Inflammatory macrophage (primary cell): Measurements from ENCODE around the gene MBNL2.
A peak's percentile ranks its signal among the peaks of the same experiment; 100 is the strongest.

Source experiments
- DNase-seq, 2 donors: peaks; one replicate each; pipeline ENCODE4 v3.0.0-alpha.2; 2020 to 2022

Gene MBNL2

GRCh38 chr13:97234742-97235141 lies 12.6 kb downstream of the MBNL2 start:
- DNase-seq, result no peak

DNA sequence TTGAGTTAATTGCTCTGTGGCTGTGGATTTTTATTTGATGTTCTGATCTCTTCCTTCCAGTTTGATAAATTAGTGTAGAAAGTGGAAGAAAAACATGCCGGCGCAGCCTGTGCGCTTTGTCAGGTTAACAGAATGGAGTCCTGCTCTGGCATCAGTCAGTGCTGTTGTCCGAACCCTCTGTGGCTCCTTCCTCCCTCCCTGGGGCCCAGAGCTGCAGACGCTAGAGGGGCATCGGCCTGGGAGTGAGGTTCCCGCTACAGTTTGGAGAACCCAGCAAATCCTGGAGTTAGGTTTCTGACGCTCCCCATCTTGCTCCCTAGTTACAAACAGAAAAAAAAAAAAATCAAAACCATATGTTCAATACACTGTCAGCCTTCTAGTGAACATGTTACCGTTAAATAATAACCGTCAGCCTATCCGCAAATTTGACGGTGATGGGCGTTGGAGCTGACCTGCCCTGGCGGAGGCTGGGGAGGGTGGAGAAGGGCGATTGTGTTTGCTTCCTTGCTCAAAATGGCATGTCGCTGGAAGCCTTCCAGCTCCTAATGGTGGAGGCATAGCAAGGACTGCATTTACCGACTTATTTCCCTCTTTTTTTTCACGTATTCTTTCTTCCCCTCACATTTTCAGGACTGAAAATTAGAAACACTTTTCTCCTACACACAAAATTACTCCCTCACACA lies 13.6 kb downstream of the MBNL2 start:
- DNase-seq, result no peak

DNA sequence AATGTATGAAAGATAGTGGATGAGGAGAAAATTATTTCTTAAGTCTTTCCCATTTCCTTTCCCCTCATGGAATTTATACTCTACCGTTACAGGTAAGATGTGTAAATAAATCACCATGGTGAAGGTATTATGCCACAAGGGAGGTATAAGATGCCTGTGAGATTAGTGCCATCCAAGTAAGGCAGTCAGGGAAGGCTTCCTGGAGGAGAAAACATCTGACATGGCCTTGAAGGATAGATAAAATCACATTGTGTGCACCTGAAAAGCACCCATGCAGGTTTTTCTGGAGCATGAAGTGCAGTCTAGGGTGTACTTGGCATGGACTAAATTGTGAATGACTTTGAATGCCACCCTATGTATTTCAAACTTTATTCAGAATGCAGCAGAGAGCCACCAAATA lies 15.3 kb downstream of the MBNL2 start:
- DNase-seq, result no peak

- DNase-seq, result no peak
These were observed 16.3 kb downstream of the MBNL2 start for GRCh38 chr13:97238432-97238831.

DNA sequence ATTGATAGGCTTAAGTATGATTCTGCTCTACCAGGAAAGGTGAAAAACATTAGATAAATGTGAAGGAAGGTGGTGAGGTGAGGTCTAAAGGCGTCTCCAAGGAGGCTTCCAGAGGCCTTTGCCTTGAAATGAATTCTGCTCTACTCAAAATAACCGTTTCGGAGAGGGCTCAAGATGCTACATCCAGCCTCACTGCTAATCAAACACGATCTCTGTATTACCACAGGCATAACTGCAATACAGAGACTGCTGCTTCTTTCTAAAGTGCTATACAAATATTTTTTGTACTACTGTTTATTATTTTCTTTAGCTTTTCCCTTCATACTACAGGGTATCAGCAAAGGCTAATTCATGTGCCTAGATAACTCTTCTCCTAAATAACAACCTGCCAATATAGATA lies 16.8 kb downstream of the MBNL2 start:
- no peak for DNase-seq

- no peak for DNase-seq
These were observed 17.2 kb downstream of the MBNL2 start for GRCh38 chr13:97239306-97239705.

GRCh38 chr13:97239943-97240787 lies 18.0 kb downstream of the MBNL2 start:
- DNase-seq, result no peak

GRCh38 chr13:97240788-97241734 lies 18.9 kb downstream of the MBNL2 start:
- DNase-seq, result no peak

- peak in 1 of 2 donors; percentile 5 for DNase-seq
These were observed 19.6 kb downstream of the MBNL2 start for GRCh38 chr13:97241761-97242160.

DNA sequence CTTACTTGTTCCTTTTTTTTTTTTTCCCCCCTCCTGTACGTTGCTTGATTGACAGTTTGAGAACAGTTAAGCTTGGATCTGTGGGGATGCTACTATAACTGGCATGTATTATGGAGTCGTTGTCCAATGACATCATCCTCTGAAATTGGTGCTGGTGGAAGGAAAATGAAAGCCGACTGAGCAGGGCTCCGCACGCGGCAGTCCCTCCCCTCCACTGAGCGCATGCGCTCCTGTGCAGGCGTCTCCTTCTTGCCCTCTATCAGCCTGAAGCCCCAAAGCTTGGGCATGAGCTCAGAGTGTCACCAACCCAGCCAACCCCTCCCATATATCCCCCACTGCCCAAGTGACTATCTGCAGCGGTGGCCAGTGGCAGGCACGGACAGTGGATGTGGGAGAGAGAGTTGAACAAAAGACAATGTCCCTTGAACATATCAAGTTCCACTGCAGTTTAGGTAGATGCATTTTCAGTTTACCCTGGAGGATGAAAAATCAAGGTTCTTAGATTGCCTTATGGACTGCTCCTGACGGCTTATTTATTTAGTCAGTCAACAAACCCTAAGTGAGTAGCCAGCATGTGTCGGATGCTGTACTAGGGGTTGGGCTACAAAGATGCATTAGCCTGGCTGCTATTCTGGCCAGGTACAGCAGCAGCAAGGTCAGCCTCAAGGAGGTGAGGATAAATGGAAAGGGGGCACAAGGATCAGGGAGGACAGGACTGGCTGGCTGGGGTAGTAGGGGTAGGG lies 20.8 kb downstream of the MBNL2 start:
- DNase-seq, result no peak

DNA sequence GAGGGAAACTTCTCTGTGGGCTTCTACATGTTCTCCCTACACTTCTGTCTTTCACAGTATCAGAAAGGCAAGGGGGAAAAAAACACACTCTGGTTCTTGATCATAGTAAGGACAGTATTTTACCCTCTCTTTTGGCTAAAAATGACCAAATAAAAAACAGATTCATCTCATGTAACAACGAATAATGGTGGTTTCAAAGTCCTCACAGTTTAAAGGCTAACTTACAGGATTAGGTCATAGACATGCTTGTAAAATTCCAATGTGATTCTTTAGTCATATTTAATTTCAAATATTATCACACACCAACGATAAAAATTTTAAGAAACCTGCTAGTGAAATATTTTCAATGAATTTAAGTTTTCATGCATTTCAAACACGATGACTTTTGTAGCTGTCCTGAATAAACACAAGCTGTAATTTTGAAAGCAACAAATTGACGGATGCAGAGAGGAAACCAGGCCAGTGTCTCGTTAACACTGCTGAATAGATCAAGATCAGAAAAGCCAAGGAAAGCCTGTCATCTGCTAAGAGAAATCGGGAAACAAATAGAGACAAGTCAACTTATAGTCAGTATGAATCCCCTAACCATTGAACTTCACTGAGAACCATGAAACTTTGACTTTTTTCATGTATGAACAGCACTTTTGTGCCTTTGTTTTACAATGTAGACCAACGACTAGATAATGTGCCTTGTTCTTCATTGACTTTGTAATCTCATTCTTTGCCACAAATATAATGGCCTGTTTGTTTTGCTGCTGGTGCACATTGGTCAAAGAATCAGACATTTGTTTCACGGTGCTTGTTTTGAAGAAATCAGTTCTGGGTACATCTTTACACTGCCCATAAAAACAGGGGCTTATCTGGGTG lies 22.0 kb downstream of the MBNL2 start:
- DNase-seq, result no peak

GRCh38 chr13:97245011-97245410 lies 22.9 kb downstream of the MBNL2 start:
- DNase-seq, result no peak

DNA sequence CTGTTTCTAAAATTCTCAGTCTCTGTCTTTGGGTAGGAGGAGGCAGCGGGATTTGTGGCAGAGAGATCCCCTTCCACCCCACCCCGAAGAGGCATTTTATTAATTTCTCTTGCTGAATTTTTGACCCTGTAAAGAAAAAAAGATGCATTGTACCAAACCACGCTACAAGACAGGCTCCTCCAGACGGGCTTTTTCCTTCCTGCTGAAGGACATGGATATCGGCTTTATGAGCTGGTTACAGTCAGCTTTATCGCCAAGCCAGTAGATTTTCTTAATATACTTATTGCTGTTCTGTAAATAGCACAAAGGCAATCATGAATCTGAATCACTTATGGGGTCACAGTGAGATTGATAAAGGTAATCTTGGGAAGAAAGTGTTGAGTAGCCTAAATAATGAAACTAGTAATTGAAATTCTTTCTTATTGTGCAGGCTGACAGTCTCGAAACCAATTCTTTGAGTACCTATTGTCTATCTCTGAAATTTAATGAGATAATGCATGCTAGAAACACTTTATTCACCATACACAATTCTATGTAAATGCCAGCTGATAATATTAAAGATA lies 24.5 kb downstream of the MBNL2 start:
- no peak for DNase-seq

DNA sequence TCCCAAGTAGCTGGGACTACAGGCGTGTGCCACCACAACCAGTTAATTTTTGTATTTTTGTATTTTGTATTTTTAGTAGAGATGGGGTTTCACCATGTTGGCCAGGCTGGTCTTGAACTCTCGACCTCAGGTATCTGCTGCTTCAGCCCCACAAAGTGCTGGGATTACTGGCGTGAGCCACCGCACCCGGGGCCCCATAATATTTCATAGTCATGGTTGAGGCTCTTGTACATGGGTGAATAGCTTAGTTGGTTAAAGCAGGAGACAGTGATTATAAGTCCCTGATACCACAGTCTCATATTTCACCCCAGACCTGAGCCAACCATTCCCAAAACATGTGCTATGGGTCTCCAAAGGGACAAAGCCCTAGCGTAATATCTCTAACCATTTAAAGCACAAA lies 26.1 kb downstream of the MBNL2 start:
- DNase-seq, result no peak

- DNase-seq, result no peak
These were observed 27.1 kb downstream of the MBNL2 start for GRCh38 chr13:97249093-97249795.

- no peak for DNase-seq
These were observed 27.8 kb downstream of the MBNL2 start for GRCh38 chr13:97249796-97250495.

GRCh38 chr13:97250560-97250959 lies 28.4 kb downstream of the MBNL2 start:
- no peak for DNase-seq

- DNase-seq, result no peak
These were observed 30.6 kb downstream of the MBNL2 start for GRCh38 chr13:97252735-97253134.

- DNase-seq, result no peak
These were observed 31.6 kb downstream of the MBNL2 start for GRCh38 chr13:97253581-97254293.
